Loucy (cell line): ENCODE measurements around the gene ABHD18.
"Not testable (repeated sequence)": the region's sequence is repeated elsewhere in the genome, so short reads cannot be mapped to it uniquely, and the experiment has no call there.

Experiments used
- EZH2phosphoT487 ChIP-seq: fragments of 200-600 bp; IDR thresholded peaks from 2 replicates; pipeline ENCODE4 v1.6.1; 2018; ENCODE audit warnings: antibody characterized with exemption, mild to moderate bottlenecking, moderate library complexity, borderline replicate concordance
- TF ChIP-seq, protein P1 (sequence below): fragments of 200-600 bp; sonication (generic); conservative IDR thresholded peaks from 2 replicates; pipeline ENCODE4 v1.5.1; 2014; ENCODE audit warnings: mild to moderate bottlenecking, antibody characterized with exemption, low read length

DNA sequence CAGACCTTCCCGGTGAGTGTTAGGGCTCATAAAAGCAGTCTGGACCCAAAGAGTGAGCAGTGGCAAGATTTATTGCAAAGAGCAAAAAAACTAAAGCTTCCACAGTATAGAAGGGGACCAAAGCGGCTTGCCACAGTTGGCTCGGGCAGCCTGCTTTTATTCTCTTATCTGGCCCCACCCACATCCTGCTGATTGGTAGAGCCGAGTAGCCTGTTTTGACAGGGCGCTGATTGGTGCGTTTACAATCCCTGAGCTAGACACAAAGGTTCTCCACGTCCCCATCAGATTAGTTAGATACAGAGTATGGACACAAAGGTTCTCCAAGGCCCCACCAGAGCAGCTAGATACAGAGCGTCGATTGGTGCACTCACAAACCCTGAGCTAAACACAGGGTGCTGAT lies 81.8 kb downstream of the ABHD18 start:
- TF ChIP-seq, protein P1, sequence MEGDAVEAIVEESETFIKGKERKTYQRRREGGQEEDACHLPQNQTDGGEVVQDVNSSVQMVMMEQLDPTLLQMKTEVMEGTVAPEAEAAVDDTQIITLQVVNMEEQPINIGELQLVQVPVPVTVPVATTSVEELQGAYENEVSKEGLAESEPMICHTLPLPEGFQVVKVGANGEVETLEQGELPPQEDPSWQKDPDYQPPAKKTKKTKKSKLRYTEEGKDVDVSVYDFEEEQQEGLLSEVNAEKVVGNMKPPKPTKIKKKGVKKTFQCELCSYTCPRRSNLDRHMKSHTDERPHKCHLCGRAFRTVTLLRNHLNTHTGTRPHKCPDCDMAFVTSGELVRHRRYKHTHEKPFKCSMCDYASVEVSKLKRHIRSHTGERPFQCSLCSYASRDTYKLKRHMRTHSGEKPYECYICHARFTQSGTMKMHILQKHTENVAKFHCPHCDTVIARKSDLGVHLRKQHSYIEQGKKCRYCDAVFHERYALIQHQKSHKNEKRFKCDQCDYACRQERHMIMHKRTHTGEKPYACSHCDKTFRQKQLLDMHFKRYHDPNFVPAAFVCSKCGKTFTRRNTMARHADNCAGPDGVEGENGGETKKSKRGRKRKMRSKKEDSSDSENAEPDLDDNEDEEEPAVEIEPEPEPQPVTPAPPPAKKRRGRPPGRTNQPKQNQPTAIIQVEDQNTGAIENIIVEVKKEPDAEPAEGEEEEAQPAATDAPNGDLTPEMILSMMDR = not testable (repeated sequence)
- TF ChIP-seq EZH2phosphoT487 = not testable (repeated sequence)
